NCI-H1092 (cell line): ENCODE measurements around the gene EYS.
"Not testable (repeated sequence)": the region's sequence is repeated elsewhere in the genome, so short reads cannot be mapped to it uniquely, and the experiment has no call there.

Source experiments
- DNase-seq: peaks from one replicate; lab custom pipeline; 2025; lab: John Stamatoyannopoulos, UW

The EYS gene

DNA sequence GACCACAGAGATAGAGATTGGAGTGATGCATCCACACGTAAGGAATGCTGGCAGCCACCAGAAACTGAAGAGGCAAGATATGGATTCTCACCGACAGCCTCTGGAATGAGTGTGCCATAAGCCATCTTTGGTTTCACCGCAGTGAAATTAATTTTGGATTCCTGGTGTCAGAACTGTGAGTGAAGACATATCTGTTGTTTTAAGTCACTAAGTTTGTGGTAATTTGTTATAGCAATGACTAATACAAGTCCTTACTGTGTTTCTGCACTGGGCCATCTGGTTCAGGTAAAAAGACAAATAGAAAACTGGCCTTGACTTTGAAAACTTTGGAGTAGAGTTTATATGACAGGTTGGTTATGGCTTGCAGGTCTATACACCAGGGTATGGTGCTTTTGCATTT lies 1809.6 kb downstream of the EYS start:
- DNase-seq: no peak

DNA sequence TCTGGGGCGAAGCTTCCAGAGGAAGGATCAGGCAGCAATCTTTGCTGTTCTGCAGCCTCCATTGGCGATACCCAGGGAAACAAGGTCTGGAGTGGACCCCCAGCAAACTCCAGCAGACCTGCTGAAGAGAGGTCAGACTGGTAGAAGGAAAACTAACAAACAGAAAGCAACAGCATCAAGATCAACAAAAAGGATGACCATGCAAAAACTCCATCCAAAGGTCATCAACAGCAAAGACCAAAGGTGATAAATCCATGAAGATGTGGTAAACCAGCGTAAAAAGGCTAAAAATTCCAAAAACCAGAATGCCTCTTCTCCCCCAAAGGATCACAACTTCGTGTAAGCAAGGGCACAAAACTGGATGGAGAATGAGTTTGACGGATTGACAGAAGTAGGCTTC lies 1818.6 kb downstream of the EYS start:
- no peak for DNase-seq

DNA sequence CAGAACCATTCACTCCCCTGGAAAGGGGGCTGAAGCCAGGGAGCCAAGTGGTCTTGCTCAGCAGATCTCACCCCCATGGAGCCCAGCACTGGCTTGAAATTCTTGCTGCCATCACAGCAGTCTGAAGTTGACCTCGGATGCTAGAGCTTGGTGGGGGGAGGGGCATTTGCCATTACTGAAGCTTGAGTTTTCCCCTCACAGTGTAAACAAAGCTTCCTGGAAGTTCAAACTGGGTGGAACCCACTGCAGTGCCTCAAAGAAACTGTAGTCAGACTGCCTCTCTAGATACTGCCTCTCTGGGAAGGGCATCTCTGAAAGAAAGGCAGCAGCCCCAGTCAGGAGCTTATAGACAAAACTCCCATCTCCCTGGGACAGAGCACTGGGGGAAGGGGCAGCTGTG lies 1819.2 kb downstream of the EYS start:
- not testable (repeated sequence) for DNase-seq

DNA sequence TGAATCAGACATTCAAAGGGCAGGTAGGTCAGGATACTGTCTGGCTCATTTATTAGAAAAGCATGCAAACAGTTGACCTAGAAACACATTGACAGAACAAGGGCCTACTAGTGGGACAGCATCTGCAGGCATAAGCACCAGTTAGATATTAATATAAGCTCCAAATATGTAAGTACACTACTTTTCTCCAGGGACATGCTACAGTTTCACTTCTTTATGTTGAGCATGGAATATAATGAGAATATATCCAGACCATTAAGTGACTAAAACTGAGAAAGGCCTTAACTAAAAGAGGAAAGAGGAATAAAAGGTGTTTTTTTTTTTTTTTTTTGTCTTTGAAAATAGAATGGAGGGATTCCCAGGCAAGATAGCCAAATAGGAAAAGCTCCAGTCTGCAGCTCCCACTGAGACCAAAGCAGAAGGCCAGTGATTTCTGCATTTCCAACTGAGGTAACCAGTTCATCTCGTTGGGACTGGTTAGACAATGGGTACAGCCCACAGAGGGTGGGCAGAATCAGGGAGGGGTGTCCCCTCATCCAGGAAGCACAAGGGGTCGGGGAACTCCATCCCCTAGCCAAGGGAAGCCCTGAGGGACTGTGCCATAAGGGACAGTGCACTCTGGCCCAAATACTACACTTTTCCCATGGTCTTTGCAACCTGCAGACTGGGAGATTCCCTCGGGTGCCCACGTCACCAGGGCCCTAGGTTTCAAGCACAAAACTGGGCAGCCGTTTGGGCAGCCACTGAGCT lies 1819.8 kb downstream of the EYS start:
- DNase-seq: no peak

DNA sequence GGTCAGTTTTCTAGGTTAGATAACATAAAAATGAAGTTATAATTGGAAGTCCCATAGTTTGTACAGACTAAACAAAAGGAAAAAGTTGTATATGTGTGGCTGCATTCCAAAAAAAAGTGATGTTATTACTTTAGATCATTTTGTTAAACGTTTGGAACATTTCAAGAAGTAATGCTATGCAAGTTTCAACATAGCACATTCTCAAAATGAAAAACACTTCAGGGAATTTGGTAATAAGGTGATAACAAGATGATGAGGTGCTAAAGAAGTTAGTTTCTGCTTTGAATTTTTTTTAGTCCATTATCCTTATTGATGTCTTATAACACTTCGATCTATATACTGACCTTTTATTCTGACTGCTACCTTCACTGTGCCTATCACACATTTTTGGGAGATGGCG lies 1820.7 kb downstream of the EYS start:
- DNase-seq: no peak

DNA sequence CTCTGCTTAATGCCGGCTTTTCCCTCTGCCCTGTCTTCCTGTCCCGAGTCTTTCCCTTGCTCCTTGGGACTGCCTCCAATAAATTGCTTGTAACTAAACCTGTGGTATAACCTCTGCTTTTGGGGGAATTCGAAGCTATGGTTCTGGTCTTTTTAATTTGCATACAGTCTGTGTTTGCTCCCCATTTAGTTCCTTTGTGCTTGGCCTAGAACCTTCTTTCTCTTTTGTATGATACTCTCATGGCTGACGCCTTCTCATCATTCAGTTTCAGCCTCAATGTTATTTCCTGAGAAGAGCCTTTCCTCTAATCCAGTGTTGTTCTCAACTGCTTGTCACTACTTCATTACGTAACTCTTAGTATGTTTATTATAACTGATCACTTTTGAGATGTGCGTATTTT lies 1823.4 kb downstream of the EYS start:
- no peak for DNase-seq

DNA sequence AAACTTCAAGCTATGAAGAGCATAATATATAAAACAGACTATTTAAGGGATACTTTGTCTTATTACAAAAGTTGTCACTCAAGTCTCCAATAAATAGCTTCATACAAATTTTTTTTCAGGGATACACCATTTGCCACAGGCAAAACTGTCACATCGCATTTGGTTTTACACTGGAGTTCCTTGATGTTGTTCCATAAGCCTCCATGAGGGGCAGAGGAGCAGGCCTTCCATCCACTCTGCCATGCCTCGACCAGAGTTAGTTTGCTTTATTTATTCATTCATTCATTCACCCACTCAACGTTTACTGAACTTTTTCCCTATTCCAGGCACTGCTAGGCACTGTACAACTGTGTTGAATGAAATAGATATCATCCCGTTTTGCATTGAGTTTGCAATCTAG lies 1824.8 kb downstream of the EYS start:
- no peak for DNase-seq

DNA sequence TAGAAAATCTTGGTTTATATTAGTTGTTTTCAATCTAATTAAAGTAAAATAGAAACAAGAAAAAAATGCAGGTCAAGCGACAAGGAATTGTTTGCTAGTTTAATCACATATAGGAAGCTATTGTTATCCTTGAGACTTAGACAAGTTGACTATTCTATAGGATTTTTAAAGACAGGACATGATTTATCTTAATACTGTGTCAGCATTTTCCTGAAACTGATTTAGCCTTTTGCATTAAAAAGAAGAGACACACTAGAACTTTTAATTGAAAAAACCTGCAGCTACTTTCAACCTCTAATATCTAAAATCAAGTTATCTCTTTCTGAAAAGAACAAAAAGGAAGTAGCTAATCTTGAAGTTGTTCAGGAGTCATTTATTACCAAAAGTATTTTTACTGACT lies 1825.2 kb downstream of the EYS start:
- DNase-seq: no peak

DNA sequence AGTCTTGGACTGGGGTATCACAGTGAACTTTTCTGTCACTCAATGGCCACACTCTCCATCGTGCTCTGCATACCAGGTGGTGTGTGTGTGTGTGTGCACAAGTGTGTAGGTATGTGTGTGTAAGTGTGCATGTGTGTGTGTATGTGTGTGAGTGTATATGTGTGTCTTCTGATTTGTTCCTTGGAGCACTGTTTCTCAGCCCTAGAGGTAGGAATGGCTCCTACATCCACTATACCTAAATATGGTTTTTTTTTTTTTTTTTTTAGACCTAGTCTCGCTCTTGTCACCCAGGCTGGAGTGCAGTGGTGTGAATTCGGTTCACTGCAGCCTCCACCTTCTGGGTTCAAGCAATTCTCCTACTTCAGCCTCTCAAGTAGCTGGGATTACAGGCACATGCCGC lies 1834.8 kb downstream of the EYS start:
- no peak for DNase-seq

DNA sequence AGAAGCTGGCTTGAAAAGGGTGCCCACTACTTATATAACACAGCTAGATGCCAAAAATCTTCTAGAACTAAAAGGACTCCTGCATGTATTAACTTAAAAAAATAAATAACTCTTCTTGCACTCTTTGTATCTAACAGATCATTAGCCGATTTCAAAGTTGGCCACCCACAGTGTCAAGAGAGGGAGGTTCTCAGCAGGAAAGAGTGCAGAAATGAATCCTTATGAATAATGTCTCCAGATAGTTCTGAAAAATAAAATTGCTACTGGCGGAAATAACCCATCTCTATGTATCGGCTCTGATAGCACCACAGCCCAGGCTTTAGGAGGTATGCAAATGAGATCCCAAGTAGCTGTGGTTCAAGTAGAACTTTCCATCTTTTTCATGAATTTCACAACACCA lies 1838.7 kb downstream of the EYS start:
- no peak for DNase-seq

DNA sequence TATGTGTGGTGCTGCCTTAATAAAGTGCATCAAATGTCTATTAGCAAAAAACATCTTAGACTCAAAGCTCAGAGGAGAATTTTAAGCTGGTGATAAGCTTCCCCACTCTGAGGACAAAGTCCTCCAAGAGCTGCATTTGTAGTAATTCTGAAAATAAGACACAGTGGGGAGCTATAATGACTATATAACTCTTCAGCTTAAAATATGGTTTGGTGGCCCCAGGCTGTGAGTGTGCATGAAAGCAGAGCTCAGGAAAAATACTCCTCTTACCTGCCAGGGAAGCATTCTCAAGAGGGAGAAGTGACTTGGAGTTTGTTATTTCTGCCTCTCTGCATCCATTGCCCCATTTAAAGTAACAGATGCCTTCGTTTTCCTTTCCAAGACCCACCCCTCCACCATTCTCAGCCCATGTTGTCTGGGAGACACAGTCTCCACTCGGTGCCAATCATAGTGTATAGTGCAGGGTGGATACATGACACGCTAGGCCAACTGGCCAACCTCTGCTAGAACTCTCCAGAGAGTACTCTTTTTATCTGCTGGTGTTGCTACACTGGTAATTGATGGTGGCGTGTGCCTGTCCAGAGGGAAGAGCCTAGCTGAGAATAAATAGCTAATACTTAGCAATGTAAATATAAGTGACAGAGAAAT lies 1842.2 kb downstream of the EYS start:
- DNase-seq: no peak

DNA sequence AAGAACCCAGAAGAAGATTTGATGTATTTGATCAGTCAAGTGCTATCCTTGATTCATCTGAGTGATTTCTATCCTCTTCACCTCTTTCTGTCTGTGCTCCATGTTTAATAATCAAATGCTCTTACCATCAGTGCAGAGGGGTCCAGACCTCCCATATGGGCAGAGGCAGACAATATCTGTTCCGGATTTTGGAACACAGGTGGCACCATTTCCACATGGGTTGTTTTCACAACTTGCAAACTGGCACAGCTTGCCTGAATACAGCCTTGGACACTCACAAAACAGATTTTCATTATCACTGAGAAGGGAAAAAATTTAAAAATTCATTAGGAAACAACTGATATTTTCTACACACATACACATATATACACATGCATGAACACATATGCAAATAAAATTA lies 1843.0 kb downstream of the EYS start:
- no peak for DNase-seq

DNA sequence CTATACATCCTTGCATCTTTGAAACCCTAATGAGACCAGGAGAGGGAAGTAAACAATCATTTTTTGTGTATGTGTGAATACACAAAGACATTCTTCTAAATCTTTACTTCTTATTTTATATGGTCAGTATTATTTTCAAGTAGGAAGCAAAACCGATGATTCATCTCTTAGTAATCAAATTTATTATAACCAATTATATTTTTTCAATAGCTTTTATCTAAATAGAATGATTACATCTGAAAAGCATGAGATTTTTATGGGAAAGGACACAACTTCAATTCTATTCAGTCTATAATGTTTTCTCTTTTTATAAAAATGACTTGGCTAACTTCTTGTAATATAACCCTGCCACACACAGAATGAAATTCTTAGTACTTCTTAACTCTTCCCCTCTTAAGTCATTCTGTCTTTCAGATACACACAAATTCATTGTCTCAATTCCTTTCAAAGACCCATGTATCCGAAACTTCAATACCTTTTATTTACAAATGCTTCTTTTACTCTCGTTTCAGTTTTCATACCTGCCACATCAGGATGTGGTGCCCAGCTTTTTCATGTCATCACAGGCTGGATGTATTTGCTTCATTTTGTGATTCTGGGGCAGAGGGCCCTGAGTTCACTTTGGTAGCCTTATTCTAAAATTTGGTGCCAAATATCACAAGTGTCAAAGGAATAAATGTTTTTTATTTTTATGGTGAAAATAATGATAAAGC lies 1844.4 kb downstream of the EYS start:
- no peak for DNase-seq

DNA sequence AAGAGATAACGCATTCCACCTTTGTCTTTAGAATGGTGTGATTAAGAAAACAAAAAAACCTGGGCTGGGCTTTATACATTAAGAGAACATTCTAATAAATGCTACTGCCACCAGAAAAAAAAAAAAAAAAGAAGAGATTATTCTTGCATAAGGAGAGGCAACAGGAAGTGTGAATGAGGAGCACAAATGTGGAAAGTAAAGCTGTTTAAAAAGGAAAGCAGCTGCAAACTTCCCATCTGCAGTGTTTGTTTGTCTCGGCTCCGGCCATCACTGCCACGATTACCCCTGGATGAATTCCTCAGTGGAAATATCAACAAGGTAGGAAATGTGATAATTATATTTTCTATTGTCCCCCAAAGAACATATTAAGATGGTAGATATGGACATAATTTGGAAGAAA lies 1847.5 kb downstream of the EYS start:
- no peak for DNase-seq

DNA sequence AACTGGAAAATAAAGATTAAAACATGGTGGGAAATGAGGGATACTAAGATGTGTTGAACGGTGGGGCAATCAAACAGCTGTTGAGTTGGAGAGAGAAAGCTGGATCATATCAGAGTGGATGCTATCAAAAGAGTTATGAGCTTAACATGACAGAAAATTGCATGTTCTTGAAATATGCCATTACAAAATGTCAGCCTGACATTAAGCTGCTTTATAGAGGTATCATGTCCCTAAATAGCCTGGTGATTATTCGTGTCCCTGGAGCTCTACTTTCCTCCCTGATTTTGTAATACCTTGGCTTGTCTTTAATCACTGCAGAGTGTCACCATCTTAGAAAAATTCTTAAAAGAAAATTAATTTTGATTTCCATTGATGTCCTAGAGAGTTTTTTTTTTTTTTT lies 1848.3 kb downstream of the EYS start:
- DNase-seq: no peak

DNA sequence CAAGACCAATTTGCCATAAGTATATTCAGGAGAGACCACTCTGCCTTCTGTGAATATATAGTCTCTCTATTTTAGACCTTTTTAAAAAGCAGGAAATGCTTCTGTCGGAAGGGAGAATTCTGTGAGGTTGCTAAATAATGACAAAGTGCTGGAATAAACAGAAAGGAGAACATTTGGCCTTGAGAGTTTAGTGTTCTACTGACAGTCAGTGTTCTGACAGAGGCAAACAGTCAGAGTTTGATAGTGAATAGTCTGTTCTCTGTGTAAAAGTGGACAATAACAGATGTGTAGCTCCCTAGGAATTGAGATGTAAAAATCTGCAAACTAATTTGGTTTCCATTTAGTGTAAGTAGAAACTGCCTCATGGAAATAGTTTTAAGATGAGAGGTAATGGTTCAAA lies 1850.8 kb downstream of the EYS start:
- DNase-seq: no peak

DNA sequence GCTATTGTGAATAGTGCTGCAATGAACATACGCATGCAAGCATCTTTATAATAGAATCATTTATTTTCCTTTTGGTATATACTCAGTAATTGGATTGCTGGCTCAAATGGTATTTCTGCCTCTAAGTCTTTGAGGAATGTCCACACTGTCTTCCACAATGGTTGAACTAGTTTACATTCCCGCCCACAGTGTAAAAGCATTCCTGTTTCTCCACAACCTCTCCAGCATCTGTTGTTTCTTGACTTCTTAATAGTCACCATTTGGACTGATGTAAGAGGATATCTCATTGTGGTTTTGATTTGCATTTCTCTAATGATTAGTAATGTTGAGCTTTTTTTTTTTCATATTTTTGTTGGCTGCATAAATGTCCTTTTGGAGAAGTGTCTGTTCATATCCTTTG lies 1862.7 kb downstream of the EYS start:
- no peak for DNase-seq

DNA sequence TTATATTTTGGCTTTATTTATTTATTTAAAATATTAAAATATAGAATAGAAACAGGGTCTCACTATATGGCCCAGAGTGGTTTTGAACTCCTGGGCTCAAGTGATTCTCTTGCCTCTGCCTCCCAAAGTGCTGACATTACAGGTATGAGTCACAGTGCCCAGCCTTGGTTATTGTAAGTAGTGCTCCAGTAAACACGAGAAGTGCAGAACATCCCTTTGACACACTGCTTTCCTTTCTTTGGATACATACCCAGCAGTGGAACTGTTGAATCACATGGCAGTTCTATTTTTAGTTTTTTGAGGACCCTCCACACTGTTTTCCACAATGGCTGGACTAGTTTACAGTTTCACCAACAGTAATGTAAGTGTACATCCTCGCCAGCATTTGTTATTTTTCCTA lies 1867.5 kb downstream of the EYS start:
- no peak for DNase-seq

DNA sequence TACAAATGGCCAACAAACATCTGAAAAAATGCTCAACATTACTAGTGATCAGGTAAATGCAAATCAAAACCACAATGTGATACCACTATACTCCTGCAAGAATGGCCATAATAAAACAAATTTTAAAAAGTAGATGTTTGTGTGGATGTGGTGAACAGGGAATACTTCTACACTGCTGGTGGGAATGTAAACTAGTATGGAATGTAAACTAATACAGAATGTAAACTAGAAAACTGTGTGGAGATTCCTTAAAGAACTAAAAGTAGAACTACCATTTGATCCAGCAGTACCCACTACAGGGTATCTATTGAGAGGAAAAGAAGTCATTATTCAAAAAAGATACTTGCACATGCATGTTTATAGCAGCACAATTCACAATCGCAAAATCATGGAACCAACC lies 1878.3 kb downstream of the EYS start:
- not testable (repeated sequence) for DNase-seq

DNA sequence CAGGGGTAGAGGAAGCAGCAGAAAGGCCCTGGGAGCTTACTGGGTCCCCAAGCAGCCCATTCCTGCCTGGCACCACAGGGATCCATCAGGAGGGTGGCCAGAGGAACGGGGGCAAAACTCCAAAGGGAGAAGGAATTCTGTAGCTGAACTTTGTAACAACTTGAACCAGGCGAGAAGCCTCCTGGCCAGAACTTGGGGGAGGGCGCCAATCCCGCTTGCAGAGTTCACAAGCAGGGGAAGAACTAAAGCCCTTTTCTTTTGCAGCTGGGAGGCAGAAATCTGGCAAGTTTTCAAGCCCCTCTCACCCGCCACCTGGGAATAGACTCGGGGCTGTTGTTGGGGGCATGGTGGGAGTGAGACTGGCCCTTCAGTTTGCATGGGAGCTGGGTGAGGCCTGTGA lies 1882.3 kb downstream of the EYS start:
- DNase-seq: no peak

DNA sequence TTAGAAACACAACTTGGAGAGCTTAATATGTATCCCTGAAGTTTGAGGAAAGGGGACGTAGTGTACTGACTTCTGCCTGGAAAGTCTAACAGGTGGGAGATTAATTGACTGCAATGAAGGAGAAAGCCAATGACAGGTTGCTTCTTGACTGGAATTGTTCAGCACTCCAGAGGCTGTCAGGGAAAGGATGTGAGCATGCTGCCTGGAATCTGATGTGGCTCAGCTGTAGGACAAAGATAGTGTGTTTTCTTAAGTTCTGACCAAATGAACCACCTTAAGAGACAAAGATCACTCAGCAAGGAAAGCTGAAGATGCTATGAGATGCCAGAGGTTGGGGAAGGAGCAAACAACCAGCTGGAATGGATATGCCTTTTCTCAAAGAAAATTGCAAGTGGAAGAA lies 1885.6 kb downstream of the EYS start:
- no peak for DNase-seq

DNA sequence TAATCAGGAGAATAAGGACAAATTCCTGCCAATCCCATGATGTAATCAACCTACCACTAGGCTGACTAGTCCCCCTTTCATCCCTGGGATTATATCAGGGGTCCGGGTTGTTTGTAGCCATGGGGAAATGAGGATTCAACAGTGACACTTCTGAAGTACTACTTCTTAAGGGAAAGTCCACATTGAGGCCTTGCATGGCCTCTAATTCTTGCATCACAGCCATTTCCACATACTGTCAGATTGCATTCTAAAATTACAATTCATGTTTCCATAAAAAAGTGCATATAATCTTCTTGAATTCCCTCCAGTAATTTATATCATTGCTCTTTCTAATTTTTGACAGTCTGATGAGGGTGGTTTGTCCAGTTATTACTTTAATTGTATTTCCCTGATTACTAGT lies 1887.2 kb downstream of the EYS start:
- DNase-seq: no peak

DNA sequence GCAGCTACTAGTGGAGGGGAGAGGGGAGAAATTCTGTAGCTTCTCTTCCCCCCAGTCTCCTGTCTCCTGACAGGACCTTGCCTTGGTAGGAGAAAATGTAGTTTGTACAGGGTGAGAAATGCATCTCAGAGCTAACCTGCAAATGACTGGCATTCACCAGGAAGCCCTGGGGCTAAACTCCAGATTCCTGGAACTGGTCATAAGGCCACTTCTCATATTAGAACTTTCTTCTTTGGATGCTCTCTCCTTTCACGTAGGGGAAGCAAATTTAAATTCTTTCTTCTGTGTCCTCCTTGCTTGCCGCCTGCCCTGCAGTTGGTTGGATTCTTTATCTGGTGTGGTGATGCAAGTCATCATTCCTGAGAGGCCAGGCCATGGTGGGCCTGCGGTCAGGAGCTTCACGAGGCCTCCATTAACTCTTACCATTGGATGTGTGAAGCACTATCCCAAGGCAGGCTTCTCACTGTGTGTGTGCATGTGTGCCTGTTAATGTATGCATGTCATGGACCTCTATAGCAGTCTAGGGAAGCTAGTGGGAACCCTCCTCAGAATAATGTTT lies 1889.5 kb downstream of the EYS start:
- no peak for DNase-seq
